ENCODE measurements around the gene DNAH10.
"Not testable (repeated sequence)": the region's sequence is repeated elsewhere in the genome, so short reads cannot be mapped to it uniquely, and the experiment has no call there.

DNAH10 gene

GRCh38 chr12:123903301-123904065 is 141.4 kb downstream of the DNAH10 start:
- DNase-seq (ENCODE audit: low read depth in 4 of 4, low spot score in 1 of 4) = no peak

GRCh38 chr12:123905319-123905925 is 143.3 kb downstream of the DNAH10 start:
- peak; percentile 35 to 56 (median 46) for DNase-seq (ENCODE audit: low read depth in 4 of 4, low spot score in 1 of 4)

GRCh38 chr12:123906711-123907420 is 144.8 kb downstream of the DNAH10 start:
- no peak for DNase-seq (ENCODE audit: low read depth in 4 of 4, low spot score in 1 of 4)

GRCh38 chr12:123907726-123908476 is 145.8 kb downstream of the DNAH10 start:
- no peak for DNase-seq (ENCODE audit: low read depth in 4 of 4, low spot score in 1 of 4)

- no peak for DNase-seq (ENCODE audit: low read depth in 4 of 4, low spot score in 1 of 4)
Observed at GRCh38 chr12:123908884-123909725, 147.0 kb downstream of the DNAH10 start.

- DNase-seq (ENCODE audit: low read depth in 4 of 4, low spot score in 1 of 4) = no peak
Observed at GRCh38 chr12:123910057-123910456, 148.0 kb downstream of the DNAH10 start.

GRCh38 chr12:123910761-123911193 is 148.7 kb downstream of the DNAH10 start:
- no peak for DNase-seq (ENCODE audit: low read depth in 4 of 4, low spot score in 1 of 4)

GRCh38 chr12:123911672-123912409 is 149.7 kb downstream of the DNAH10 start:
- not testable (repeated sequence) for DNase-seq (ENCODE audit: low read depth in 4 of 4, low spot score in 1 of 4)

GRCh38 chr12:123912415-123913380 is 150.6 kb downstream of the DNAH10 start:
- DNase-seq (ENCODE audit: low read depth in 4 of 4, low spot score in 1 of 4) = no peak

GRCh38 chr12:123914726-123915333 is 152.7 kb downstream of the DNAH10 start:
- no peak for DNase-seq (ENCODE audit: low read depth in 4 of 4, low spot score in 1 of 4)

GRCh38 chr12:123916729-123917128 is 154.6 kb downstream of the DNAH10 start:
- peak in 3 of 4 experiments; percentile 22 to 57 (median 41) for DNase-seq (ENCODE audit: low read depth in 4 of 4, low spot score in 1 of 4)

GRCh38 chr12:123917337-123917850 is 155.3 kb downstream of the DNAH10 start:
- no peak for DNase-seq (ENCODE audit: low read depth in 4 of 4, low spot score in 1 of 4)

- no peak for DNase-seq (ENCODE audit: low read depth in 4 of 4, low spot score in 1 of 4)
Observed at GRCh38 chr12:123919980-123920360, 157.9 kb downstream of the DNAH10 start.

- no peak for DNase-seq (ENCODE audit: low read depth in 4 of 4, low spot score in 1 of 4)
Observed at GRCh38 chr12:123923038-123923437, 160.9 kb downstream of the DNAH10 start.

GRCh38 chr12:123923927-123924326 is 161.8 kb downstream of the DNAH10 start:
- no peak for DNase-seq (ENCODE audit: low read depth in 4 of 4, low spot score in 1 of 4)

GRCh38 chr12:123924539-123924938 is 162.4 kb downstream of the DNAH10 start:
- DNase-seq (ENCODE audit: low read depth in 4 of 4, low spot score in 1 of 4) = no peak

- DNase-seq (ENCODE audit: low read depth in 4 of 4, low spot score in 1 of 4) = no peak
Observed at GRCh38 chr12:123928274-123928865, 166.3 kb downstream of the DNAH10 start.
